GM19025 (cell line): ENCODE measurements around the gene DCAF4.
"Not testable (repeated sequence)": the region's sequence is repeated elsewhere in the genome, so short reads cannot be mapped to it uniquely, and the experiment has no call there.

ENCODE experiments used
- ATAC-seq: cut with Tn5 transposase; IDR thresholded peaks from one replicate; pipeline ENCODE4 v1.9.1; 2021; ENCODE audit warnings: mild to moderate bottlenecking, low read depth, moderate library complexity; ENCODE audit not compliant: unreplicated experiment

Gene DCAF4

GRCh38 chr14:72928872-72929271, 2.6 kb downstream of the DCAF4 start:
- ATAC-seq, result no peak

- ATAC-seq, result no peak
Measured at GRCh38 chr14:72929316-72930080, 3.2 kb downstream of the DCAF4 start.

- ATAC-seq, result no peak
Measured at GRCh38 chr14:72932893-72933292, 6.6 kb downstream of the DCAF4 start.

- no peak for ATAC-seq
Measured at GRCh38 chr14:72939630-72940029, 13.4 kb downstream of the DCAF4 start.

GRCh38 chr14:72941286-72941985, 15.2 kb downstream of the DCAF4 start:
- ATAC-seq, result no peak

- no peak for ATAC-seq
Measured at GRCh38 chr14:72942934-72943333, 16.7 kb downstream of the DCAF4 start.

- no peak for ATAC-seq
Measured at GRCh38 chr14:72943876-72944430, 17.7 kb downstream of the DCAF4 start.

GRCh38 chr14:72945356-72946027, 19.2 kb downstream of the DCAF4 start:
- ATAC-seq, result no peak

- no peak for ATAC-seq
Measured at GRCh38 chr14:72946491-72946890, 20.2 kb downstream of the DCAF4 start.

- no peak for ATAC-seq
Measured at GRCh38 chr14:72947366-72948160, 21.3 kb downstream of the DCAF4 start.

GRCh38 chr14:72948481-72949138, 22.3 kb downstream of the DCAF4 start:
- ATAC-seq, result no peak

- ATAC-seq, result no peak
Measured at GRCh38 chr14:72952171-72952570, 25.9 kb downstream of the DCAF4 start.

GRCh38 chr14:72956741-72957140, 30.5 kb downstream of the DCAF4 start:
- not testable (repeated sequence) for ATAC-seq

GRCh38 chr14:72957213-72957612, 30.9 kb downstream of the DCAF4 start:
- no peak for ATAC-seq

- no peak for ATAC-seq
Measured at GRCh38 chr14:72958548-72958947, 32.3 kb downstream of the DCAF4 start.

GRCh38 chr14:72961016-72961415, 34.8 kb downstream of the DCAF4 start:
- ATAC-seq, result not testable (repeated sequence)

- ATAC-seq, result no peak
Measured at GRCh38 chr14:72961579-72962335, 35.5 kb downstream of the DCAF4 start.

- not testable (repeated sequence) for ATAC-seq
Measured at GRCh38 chr14:72962336-72962754, 36.1 kb downstream of the DCAF4 start.

GRCh38 chr14:72962829-72963312, 36.6 kb downstream of the DCAF4 start:
- no peak for ATAC-seq
